ENCODE data around the gene BCL2L11. TPM values are rescaled to one million over a fixed set of nuclear protein-coding genes. Genes with fewer than 3 reads are reported as not detected.

The BCL2L11 gene
- total and polyA plus RNA-seq, 9 of the 15 experiments (the other 6 are each of a cell fraction or from before 2014, with no cell fraction given) = 2.2 to 18.8 (median 5.0) TPM

GRCh38 chr2:111139637-111140317, 19.1 kb downstream of the BCL2L11 start:
- Histone ChIP-seq H3K79me2 (ENCODE audit: control insufficient read depth, insufficient read depth, low read length) (peaks cover 38% of the 10 kb centered on the region; the same call in 2 of the 3 replicates), H3K36me3 (ENCODE audit: control insufficient read depth, insufficient read depth, low read length) (peaks cover 77% of the 10 kb centered on the region; the same call in 2 of the 3 replicates), H3K4me1 (replicated peaks in 1 of 2; ENCODE audit: control insufficient read depth in 2 of 2, insufficient read depth in 2 of 2, low read length in 2 of 2) (peaks cover 0 to 6% of the 10 kb centered on the region in 2 experiments; a peak in 2 of 5 replicates), H3K9me3 (replicated peaks; ENCODE audit: control insufficient read depth, insufficient read depth, low read depth, low read length) (no peaks in the 10 kb centered on the region), H4K20me1 (replicated peaks; ENCODE audit: control insufficient read depth, insufficient read depth, low read length) (no peaks in the 10 kb centered on the region; the same call in 1 of the 2 replicates), H3K4me2 (ENCODE audit: insufficient read depth, low read length) (no peak overlapping the region), H3K9ac (ENCODE audit: insufficient read depth in 1 of 2, low read depth in 2 of 2, low read length in 2 of 2) (no peak overlapping the region), H3K4me3 (no peak overlapping the region), H3K9me1 (ENCODE audit: control insufficient read depth, insufficient read depth, low read length) (no peaks in the 10 kb centered on the region), H3K27me3 (ENCODE audit: control insufficient read depth in 2 of 2, insufficient read depth in 2 of 2, low read length in 2 of 2) (no peaks in the 10 kb centered on the region), H3K27ac (ENCODE audit: extremely low read depth, low read depth, low read length) (no peak overlapping the region), H2AFZ (ENCODE audit: low read depth, low read length) (no peak overlapping the region)
- intact Hi-C loops (cut with micrococcal nuclease) = no loop called here
- in situ Hi-C loops (cut with MboI) = no loop called here
- DNase-seq (ENCODE audit: extremely low read depth in 1 of 4, low spot score in 3 of 4) = no peak
- no TSS peak for BruUV-seq (replicated peaks)
- TF ChIP-seq SREBF2 (CRISPR knock-in tag; IDR thresholded peaks at IDR 0.05) (no peak), DLX4 (CRISPR knock-in tag; IDR thresholded peaks at IDR 0.05) (no peak), KAT2B (IDR thresholded peaks at IDR 0.05; ENCODE audit: low read depth, low read length) (no peak), ZNF780A (CRISPR knock-in tag; IDR thresholded peaks at IDR 0.05) (no peak), TCF7 (IDR thresholded peaks at IDR 0.05; ENCODE audit: borderline replicate concordance) (no peak)
- FAIRE-seq = no peak
- ATAC-seq = no peak
- POLR2A ChIA-PET = interaction anchor here (0.7 kb wide), 1 partner anchor 27 kb away, joined by 4 read pairs; no protein-coding TSS in a partner anchor
- WGBS (ENCODE audit: insufficient coverage, low coverage, missing lambda C conversion rate) = 80% methylated on average over 12 of the region's 12 CpGs
- CTCF ChIA-PET (ENCODE audit: low intra/inter-chr PET ratio) = no interaction called here
